Non-pigmented ciliary epithelial cell (primary cell): ENCODE measurements around the gene ILK.

ENCODE experiments used
- DNase-seq: peaks from one replicate; pipeline ENCODE4 v3.0.0-alpha.2; 2010; ENCODE audit warnings: low read depth

ILK gene

GRCh38 chr11:6636480-6636879 is 32.9 kb downstream of the ILK start:
- DNase-seq, result no peak

- no peak for DNase-seq
Observed at GRCh38 chr11:6637871-6638270, 34.3 kb downstream of the ILK start.

GRCh38 chr11:6638429-6638828 is 34.9 kb downstream of the ILK start:
- DNase-seq, result no peak

GRCh38 chr11:6640036-6640984 is 36.7 kb downstream of the ILK start:
- no peak for DNase-seq

GRCh38 chr11:6640985-6641701 is 37.6 kb downstream of the ILK start:
- no peak for DNase-seq

- no peak for DNase-seq
Observed at GRCh38 chr11:6642957-6643356, 39.4 kb downstream of the ILK start.

GRCh38 chr11:6646071-6646470 is 42.5 kb downstream of the ILK start:
- DNase-seq, result peak; percentile 8

GRCh38 chr11:6646576-6646917 is 43.0 kb downstream of the ILK start:
- no peak for DNase-seq

- DNase-seq, result no peak
Observed at GRCh38 chr11:6646918-6647679, 43.5 kb downstream of the ILK start.

- DNase-seq, result no peak
Observed at GRCh38 chr11:6647836-6648235, 44.3 kb downstream of the ILK start.

- DNase-seq, result no peak
Observed at GRCh38 chr11:6648501-6648900, 44.9 kb downstream of the ILK start.

- no peak for DNase-seq
Observed at GRCh38 chr11:6650104-6650503, 46.5 kb downstream of the ILK start.

GRCh38 chr11:6650980-6651379 is 47.4 kb downstream of the ILK start:
- DNase-seq, result no peak

- no peak for DNase-seq
Observed at GRCh38 chr11:6652182-6652581, 48.6 kb downstream of the ILK start.

GRCh38 chr11:6653097-6653496 is 49.5 kb downstream of the ILK start:
- no peak for DNase-seq

GRCh38 chr11:6653656-6654055 is 50.1 kb downstream of the ILK start:
- DNase-seq, result no peak

- DNase-seq, result no peak
Observed at GRCh38 chr11:6654281-6655019, 50.9 kb downstream of the ILK start.

GRCh38 chr11:6655020-6655789 is 51.6 kb downstream of the ILK start:
- no peak for DNase-seq

- DNase-seq, result no peak
Observed at GRCh38 chr11:6655790-6656583, 52.4 kb downstream of the ILK start, which contains the start of gene DCHS1. DCHS1 (minus strand) TSS chr11:6655809; CDS start chr11:6641613, 14,196 bp downstream.

GRCh38 chr11:6656584-6656915 is 53.0 kb downstream of the ILK start:
- DNase-seq, result no peak
